NCI-H1436 treated with DMSO at 0.1 percent for 48 hours (cell line): ENCODE measurements around the gene CCDC200.
"Not testable (repeated sequence)": the region's sequence is repeated elsewhere in the genome, so short reads cannot be mapped to it uniquely, and the experiment has no call there.

Experiments
- DNase-seq: peaks from one replicate; lab custom pipeline; 2025; lab: John Stamatoyannopoulos, UW

CCDC200 gene

DNA sequence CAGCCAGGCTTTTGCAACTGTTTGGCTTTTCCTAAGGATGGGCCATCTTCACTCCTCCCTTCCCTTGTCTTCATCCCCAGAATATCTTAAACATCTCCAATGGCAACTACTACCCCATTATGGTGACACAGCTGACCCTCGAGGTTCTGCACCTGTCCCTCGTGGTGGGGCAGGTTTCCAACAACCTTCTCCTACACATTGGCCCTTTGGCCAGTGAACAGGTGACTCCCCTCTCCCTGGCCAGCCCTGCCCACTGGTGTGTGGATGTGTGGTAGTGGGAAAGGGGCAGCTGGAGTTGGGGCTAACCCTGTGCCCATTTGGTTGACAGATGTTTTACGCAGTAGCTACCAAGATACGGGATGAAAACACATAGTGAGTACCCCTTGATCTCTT is 12.1 kb downstream of the CCDC200 start:
- no peak for DNase-seq

DNA sequence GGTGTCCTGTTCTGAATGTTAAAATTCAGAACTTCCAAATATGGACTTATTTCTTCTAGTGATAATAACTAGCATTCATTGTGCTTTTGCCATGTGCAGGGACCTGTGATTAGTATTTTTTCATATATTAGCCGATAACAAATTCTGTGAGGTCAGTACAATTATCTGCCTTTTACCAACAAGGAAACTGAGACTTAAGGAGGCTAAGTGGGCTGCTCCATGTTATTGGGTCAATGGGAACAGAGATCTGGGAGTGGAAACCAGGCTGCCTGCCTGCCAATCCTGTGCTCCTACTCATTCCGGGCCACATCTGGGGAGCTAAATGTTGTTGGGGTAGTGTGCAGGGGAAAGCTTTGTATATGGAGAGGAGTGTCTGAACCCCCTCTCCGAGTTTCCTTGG is 13.1 kb downstream of the CCDC200 start:
- DNase-seq = no peak

DNA sequence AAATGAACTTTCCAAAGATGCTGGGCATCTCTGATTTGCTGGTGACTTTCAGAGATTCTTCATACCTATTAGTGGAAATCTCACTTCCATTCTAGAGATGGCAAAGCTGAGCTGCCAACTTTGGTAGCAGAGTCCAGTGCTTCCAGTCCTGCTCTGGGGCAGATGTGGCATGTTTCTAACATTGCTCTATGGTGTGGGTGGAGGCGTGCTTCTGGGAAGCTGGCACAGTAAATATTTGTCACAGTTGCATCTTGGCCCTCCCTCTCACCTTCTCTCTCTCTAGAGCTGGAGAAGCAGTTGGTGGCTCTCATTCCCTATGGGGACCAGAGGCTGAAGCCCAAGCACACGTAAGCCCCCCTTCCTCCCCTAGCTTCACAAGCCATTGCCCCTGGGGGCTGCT is 14.9 kb downstream of the CCDC200 start:
- DNase-seq = no peak

DNA sequence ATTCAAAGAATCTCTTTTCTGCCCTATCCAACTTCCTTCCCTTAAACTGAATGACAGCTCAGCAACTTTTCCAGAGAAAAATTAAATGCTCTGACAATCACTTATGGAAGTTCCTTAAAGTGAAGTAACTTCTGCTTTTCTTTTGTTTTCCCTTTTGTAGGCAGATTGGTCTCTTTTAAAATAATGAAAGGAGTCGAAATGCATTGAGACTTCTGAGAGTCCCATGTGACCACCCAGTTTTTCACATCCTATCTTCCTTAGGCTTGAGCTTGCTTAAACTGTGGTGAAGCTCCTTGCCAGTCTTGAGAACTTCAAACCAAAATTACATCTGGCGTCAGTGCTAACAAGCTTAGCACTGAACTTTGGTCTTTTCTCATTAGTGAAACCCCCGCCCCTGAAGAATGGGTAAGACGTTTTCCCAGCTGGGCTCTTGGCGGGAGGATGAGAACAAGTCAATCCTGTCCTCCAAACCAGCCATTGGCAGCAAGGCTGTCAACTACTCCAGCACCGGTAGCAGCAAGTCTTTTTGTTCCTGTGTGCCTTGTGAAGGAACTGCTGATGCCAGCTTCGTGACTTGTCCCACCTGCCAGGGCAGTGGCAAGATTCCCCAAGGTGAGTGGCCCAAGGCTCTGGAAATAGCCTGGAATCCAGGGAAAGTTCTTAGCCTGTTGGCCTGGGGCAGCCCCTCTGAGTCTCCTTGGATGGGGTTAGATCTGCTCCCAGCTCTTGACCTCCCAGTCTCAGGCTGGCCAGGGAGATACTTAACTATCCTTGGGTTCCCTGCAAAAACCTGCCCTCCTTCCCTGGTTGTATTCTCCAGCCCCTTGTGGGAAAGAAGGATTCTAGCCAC is 15.6 kb downstream of the CCDC200 start:
- no peak for DNase-seq

DNA sequence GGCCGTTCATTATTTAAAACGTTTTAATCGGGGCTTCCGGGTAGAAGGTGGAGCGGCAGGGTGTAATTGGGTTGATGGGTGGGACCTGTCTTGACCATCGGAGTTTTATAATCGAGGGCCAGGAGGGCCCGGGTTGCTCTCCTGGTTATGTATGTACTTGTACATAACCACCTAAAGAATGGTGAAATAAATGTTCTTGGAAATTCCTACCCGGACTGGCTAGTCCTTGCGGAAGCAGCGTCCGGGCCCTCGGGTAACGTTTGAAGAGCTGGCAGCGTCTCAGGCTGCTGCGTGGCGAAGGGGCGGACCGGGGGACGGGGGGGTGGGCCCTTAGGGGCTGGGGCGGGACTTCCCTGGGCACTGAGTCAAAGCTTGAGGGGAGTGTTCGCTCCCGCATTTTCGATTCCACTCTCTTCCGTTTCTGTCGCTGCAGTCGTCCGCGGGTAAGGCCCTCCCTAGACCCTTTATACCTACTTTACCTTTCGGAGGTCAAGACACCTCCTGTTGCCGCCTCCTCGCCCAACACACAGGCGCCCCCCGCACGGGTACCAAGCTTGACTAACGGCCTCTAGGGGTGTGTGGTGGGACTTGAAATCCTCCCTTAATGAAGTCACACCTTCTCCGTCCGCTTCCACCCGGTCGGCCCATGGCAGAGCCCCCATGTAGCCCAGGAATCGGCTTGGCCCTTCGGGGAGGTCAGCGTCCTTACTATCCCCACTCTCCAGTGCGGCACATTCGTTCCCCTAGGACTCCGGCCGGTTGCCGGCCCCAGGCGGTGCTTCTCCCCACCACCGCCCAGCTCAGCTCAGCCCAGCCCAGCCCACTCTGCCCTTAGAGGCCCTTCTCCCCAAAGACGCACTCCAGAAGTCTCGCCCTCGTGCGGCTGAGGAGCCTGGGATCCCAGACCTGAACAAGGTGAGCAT is 16.7 kb downstream of the CCDC200 start, which contains the start of gene TMEM106A:
TSS of gene TMEM106A (plus strand) at position 396 of the 923 bp plus-strand sequence. CDS start 1,167 bp downstream, outside the sequence.
- DNase-seq = no peak

DNA sequence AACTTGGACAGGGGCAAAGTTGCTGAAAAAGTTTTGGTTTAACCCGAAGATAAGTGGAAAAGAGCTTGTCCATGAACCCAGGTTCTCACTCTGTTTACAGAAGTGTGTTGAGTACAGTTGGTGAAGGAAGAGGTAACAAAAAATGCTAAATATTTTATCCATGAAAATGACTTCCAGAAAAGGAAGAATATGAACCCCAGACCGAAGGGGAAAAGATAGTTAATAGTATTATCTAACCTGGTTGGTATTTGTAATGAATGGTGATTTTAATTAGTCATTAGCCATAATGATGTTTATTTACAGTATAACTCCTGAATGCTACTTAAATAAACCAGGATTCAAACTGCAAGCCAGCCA is 17.3 kb downstream of the CCDC200 start:
- no peak for DNase-seq

DNA sequence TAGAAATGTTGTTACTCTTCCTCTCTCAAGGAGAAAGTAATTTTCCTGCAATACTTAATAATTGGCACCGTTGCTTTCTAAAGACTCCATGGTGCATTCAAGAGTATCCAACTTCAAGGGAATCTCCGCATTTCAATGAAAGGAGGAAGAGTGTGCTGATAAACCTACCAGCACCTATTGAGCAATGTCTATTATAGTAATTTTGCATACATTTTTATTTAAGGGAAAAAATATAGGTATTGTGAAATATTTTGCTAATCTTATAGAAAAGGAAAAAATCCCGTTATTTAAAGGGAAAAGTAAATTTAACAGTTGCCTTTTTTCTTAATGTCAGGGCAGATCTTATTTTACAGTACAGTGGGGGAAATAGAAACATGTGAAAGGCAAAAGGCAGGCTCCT is 17.8 kb downstream of the CCDC200 start:
- DNase-seq = no peak

DNA sequence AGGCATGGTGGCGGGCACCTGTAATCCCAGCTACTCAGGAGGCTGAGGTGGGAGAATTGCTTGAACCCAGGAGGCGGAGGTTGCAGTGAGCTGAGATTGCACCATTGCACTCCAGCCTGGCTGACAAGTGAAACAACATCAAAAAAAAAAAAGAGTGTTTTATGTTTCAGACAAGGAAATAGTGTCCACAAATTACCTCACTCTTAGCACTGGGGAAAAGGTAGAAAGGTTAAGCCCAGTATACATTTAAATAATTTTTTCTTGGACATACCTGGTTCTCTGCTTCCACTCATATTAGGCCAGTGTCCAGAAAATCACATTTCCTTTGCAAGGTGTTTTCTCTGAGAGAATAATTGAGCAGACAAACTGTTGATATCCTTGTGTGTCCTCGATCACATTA is 25.4 kb downstream of the CCDC200 start:
- DNase-seq = not testable (repeated sequence)

DNA sequence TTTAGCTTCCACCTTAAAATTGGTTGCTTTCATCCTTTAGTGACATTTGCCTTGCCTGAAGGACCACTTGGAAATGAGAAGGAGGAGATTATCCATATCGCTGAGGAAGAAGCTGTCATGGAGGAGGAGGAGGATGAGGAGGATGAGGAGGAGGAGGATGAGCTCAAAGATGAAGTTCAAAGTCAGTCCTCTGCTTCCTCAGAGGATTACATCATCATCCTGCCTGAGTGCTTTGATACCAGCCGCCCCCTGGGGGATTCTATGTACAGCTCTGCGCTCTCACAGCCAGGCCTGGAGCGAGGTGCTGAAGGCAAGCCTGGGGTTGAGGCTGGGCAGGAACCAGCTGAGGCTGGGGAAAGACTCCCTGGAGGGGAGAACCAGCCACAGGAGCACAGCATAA is 28.3 kb downstream of the CCDC200 start:
- DNase-seq = no peak

DNA sequence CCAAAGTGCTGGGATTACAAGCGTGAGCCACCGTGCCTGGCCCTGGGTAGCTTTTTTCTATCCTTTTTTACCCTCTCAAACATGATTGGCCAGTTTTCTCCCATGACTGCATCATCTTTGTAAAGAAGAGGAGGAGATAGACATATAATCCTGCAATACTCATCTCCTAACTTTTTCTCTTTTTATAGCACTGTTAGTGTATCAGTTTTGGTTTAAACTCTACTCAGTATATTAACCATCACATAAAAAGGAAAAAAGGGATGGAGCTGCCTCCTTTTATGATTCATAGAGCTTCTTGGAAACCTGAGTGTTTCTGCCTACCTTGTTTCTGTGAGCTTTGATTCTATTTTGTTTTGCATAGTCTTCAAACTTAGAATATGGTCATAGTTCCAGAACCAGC is 28.8 kb downstream of the CCDC200 start:
- no peak for DNase-seq

DNA sequence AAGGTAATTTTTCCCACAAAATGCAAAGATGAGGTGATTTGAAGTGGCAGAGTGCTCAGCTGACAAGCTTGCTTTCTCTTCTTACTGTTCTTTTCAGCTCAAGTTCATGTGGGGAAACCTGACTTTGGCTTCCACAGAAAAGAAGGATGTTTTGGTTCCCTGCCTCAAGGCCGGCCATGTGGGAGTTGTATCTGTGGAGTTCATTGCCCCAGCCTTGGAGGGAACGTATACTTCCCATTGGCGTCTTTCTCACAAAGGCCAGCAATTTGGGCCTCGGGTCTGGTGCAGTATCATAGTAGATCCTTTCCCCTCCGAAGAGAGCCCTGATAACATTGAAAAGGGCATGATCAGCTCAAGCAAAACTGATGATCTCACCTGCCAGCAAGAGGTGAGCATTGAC is 35.2 kb downstream of the CCDC200 start:
- DNase-seq = no peak

DNA sequence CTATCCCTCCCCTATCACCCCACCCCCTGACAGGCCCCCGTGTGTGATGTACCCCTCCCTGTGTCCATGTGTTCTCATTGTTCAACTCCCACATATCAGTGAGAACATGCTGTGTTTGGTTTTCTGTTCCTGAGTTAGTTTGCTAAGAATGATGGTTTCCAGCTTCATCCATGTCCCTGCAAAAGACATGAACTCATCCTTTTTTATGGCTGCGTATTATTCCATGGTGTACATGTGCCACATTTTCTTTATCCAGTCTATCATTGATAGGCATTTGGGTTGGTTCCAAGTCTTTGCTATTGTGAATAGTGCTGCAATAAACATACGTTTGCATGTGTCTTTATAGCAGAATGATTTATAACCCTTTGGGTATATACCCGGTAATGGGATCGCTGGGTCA is 41.8 kb downstream of the CCDC200 start:
- DNase-seq = not testable (repeated sequence)

DNA sequence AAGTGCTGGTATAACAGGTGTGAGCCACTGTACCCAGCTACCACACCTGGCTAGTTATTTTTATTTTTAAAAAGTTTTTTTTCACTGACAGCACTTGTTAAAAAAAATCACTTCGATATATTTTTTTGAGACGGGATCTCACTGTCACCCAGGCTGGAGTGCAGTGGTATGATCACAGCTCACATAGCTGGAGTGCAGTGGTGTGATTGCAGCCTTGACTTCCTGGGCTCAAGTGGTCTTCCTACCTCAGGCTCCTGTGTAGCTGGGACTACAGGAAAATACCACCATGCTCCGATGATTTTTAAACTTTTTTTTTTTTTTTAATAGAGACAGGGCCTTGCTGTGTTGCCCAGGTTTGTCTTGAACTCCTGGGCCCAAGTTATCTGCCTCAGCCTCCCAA is 44.5 kb downstream of the CCDC200 start:
- DNase-seq = no peak

DNA sequence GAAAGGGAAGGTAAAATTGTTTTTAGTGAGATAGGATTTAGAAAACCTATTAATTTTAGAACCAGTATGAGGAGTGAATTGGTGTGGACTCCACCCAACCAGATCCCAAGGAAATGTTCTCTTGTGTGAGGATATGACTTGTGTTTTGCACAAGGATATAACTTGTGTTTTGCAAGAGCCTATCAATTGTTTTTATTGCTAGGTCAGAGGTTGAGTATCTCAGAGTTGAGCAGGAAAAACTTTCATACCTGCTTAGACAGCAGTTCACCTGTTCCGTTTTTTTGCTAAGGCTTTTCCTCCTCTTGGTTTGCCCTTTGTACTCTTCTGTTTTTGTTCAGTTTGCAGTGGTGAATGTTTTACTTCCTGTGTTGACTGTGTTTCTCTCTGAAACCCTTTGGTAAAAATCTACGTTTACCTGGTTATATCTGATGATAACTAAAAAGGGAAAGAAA is 52.3 kb downstream of the CCDC200 start:
- DNase-seq = no peak

DNA sequence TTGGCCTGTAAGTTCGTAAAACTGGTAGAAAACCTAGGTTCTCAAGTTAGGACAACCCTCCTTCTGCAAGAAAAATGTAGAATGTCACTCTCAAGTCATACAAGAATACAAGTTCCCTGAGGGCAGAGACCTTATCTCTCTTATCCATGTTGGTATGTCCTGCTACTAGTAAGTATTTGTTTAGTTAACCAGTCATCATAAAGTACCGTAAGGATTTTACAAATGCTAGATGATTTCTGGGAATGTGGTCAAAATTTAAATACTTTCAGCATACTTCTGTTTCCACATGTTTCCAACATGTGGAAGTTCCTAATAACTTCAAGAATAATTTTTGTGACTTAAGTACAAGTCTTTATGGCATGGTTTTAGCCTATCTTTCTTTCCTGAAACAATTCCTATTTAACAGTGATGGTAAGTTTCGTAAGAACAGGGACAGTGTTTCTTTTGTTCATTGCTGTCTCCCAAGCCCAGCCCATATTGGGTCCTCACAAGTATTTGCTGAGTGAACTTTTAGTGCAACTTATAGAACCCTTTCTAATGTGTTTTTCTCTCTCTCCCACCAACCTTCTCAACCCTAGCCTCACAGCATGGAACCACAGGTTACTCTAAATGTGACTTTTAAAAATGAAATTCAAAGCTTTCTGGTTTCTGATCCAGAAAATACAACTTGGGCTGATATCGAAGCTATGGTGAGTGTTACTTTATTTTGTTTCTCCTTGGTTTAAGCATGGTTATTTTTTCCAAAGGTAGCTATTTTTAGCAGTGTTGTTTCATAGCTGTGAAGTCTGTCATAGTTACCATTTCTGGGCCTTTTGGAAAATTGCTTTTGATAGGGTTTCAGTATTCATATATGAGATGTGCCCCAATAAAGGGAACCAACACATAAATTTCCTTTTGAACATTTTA is 53.0 kb downstream of the CCDC200 start:
- DNase-seq = no peak

DNA sequence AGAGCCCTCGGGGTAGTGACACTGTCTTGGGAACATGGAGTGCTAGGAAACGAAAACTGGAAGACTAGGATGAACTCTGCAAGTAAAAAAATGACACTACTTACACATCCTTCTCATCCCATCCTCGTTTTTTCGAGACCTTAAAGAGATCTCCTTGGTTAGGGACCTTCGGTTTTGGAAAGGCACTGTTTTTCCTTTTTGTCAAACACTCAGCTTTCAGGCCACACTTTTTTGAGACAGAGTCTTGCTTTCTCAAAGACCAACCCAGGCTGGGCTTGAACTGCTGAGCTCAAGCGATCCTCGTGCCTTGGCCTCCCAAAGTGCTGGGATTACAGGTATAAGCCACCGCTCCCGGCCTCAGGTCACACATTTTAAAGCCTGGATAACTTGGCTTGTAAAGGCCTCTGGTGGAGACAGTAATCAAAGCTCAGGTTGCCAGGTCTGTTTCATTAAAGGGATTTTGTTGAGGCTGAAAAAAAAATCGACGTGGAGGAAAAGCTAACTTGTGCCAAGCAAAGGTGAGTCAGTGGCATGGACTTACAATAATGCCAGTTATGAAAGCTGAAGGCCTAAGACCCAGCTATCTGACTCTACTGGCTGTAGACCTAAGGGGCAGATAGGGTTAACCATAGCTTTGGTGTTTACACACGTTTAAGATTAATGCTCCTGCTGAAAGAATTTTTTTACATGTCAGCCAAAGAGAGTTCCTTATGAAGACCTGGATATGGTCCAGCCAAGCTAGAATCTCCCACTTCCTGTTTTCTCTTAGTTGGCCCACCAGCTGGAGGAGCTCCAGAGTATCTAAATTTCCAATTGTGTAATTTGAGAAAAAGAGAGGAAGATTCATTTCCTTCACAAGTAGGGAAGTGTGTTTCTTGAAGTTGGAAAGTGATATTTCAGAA is 56.6 kb downstream of the CCDC200 start:
- no peak for DNase-seq
